Astrocyte (in vitro differentiated cells and primary cell): Measurements from ENCODE around the gene PRXL2B. TPM values are rescaled to one million over a fixed set of nuclear protein-coding genes. Genes with fewer than 3 reads are reported as not detected.

ENCODE experiments used
- DNase-seq: peaks from one replicate; pipeline ENCODE4 v3.0.0-alpha.2; 2010; ENCODE audit warnings: low read depth
- FAIRE-seq: peaks from 2 replicates; lab custom pipeline; 2011; peaks lifted over from hg19 to GRCh38; lab: Jason Lieb, UNC
- H2AFZ ChIP-seq: 2 replicates; pipeline ENCODE4 v1.6.0; 2012; ENCODE audit warnings: low read depth, low read length, inconsistent platforms
- H3K27ac ChIP-seq: 2 replicates; pipeline ENCODE4 v1.5.1; 2011; ENCODE audit warnings: low read depth, low read length, inconsistent platforms
- H3K27me3 ChIP-seq: 2 replicates; pipeline ENCODE4 v1.6.0; 2011; ENCODE audit warnings: low read length, inconsistent platforms; ENCODE audit not compliant: insufficient read depth
- H3K36me3 ChIP-seq: 2 replicates; pipeline ENCODE4 v1.5.1; 2011; ENCODE audit warnings: low read length, inconsistent platforms; ENCODE audit not compliant: insufficient read depth
- H3K4me1 ChIP-seq: 2 replicates; pipeline ENCODE4 v1.5.1; 2011; ENCODE audit warnings: low read length, inconsistent platforms; ENCODE audit not compliant: insufficient read depth
- H3K4me2 ChIP-seq: 2 replicates; pipeline ENCODE4 v1.6.0; 2012; ENCODE audit warnings: low read length, inconsistent platforms
- H3K4me3 ChIP-seq: 2 replicates; pipeline ENCODE4 v1.5.1; 2011; ENCODE audit warnings: low read depth, mild to moderate bottlenecking, low read length, inconsistent platforms; ENCODE audit not compliant: insufficient read depth
- H3K79me2 ChIP-seq: 2 replicates; pipeline ENCODE4 v1.6.0; 2012; ENCODE audit warnings: mild to moderate bottlenecking, low read length, inconsistent platforms; ENCODE audit not compliant: insufficient read depth
- H3K9ac ChIP-seq: 2 replicates; pipeline ENCODE4 v1.6.0; 2012; ENCODE audit warnings: mild to moderate bottlenecking, low read length, inconsistent platforms
- H3K9me3 ChIP-seq: 2 replicates; pipeline ENCODE4 v1.5.1; 2012; ENCODE audit warnings: low read depth, mild to moderate bottlenecking, low read length, inconsistent platforms; ENCODE audit not compliant: insufficient read depth
- H4K20me1 ChIP-seq: 2 replicates; pipeline ENCODE4 v1.6.0; 2012; ENCODE audit warnings: low read length, inconsistent platforms; ENCODE audit not compliant: insufficient read depth
- H3K27ac Mint-ChIP-seq: one replicate; pipeline ENCODE4 v1.8.0; 2021; ENCODE audit warnings: mild to moderate bottlenecking, mixed read lengths; ENCODE audit not compliant: unreplicated experiment
- H3K27me3 Mint-ChIP-seq: one replicate; pipeline ENCODE4 v1.8.0; 2021; ENCODE audit warnings: low read depth, mixed read lengths; ENCODE audit not compliant: unreplicated experiment
- H3K36me3 Mint-ChIP-seq: one replicate; pipeline ENCODE4 v1.8.0; 2021; ENCODE audit warnings: low read depth, mixed read lengths; ENCODE audit not compliant: unreplicated experiment
- H3K4me1 Mint-ChIP-seq: one replicate; pipeline ENCODE4 v1.8.0; 2021; ENCODE audit warnings: low read depth, mixed read lengths; ENCODE audit not compliant: unreplicated experiment
- H3K4me3 Mint-ChIP-seq: one replicate; pipeline ENCODE4 v1.8.0; 2021; ENCODE audit warnings: mild to moderate bottlenecking, moderate library complexity, mixed read lengths; ENCODE audit not compliant: unreplicated experiment
- H3K9me3 Mint-ChIP-seq: one replicate; pipeline ENCODE4 v1.8.0; 2021; ENCODE audit warnings: mild to moderate bottlenecking, mixed read lengths; ENCODE audit not compliant: unreplicated experiment
- CTCF ChIP-seq: IDR thresholded peaks from 2 replicates; pipeline ENCODE4 v1.5.1; 2011; ENCODE audit warnings: low read depth, mild to moderate bottlenecking, inconsistent platforms, low read length, moderate library complexity; ENCODE audit not compliant: insufficient read depth
- EZH2 ChIP-seq: IDR thresholded peaks from 2 replicates; pipeline ENCODE4 v1.6.1; 2012; ENCODE audit warnings: mild to moderate bottlenecking, low read length, inconsistent platforms; ENCODE audit not compliant: insufficient read depth
- total RNA-seq: library from RNA; stranded (reverse); gene quantifications from 2 replicates; pipeline ENCODE4 v1.2.1, GENCODE V29; 2021

Gene PRXL2B
- total RNA-seq, 1 donor from 2014 or later = 19.2 TPM

- DNase-seq (no peak), FAIRE-seq (no peak)
- H3K27ac Mint-ChIP-seq = no peak overlapping the region
- Histone ChIP-seq H3K4me2 (no peak overlapping the region), H3K36me3 (no peaks in the 10 kb centered on the region), H3K9me3 (no peaks in the 10 kb centered on the region), H3K4me1 (no peaks in the 10 kb centered on the region), H4K20me1 (no peaks in the 10 kb centered on the region), H3K9ac (no peak overlapping the region), H3K4me3 (no peak overlapping the region), H2AFZ (no peak overlapping the region), H3K27me3 (no peaks in the 10 kb centered on the region), H3K27ac (no peak overlapping the region), H3K79me2 (no peaks in the 10 kb centered on the region)
- peaks cover under 1% of the 10 kb centered on the region for H3K36me3 Mint-ChIP-seq
- no peak overlapping the region for H3K4me3 Mint-ChIP-seq
- H3K4me1 Mint-ChIP-seq = no peaks in the 10 kb centered on the region
- no peak for TF ChIP-seq CTCF
- TF ChIP-seq EZH2 = no peak
- peaks cover 18% of the 10 kb centered on the region for H3K27me3 Mint-ChIP-seq
- H3K9me3 Mint-ChIP-seq = peaks cover 3% of the 10 kb centered on the region
Measured at GRCh38 chr1:2603521-2604155, 17.1 kb downstream of the PRXL2B start.

- H3K27me3 ChIP-seq = no peaks in the 10 kb centered on the region
- peaks cover 2% of the 10 kb centered on the region for H3K9me3 Mint-ChIP-seq
- H3K27ac ChIP-seq = no peak overlapping the region
- H4K20me1 ChIP-seq = no peaks in the 10 kb centered on the region
- TF ChIP-seq CTCF = no peak
- TF ChIP-seq EZH2 = no peak
- no peak overlapping the region for H3K9ac ChIP-seq
- no peak overlapping the region for H3K4me2 ChIP-seq
- no peak overlapping the region for H3K27ac Mint-ChIP-seq
- no peaks in the 10 kb centered on the region for H3K4me1 ChIP-seq
- no peaks in the 10 kb centered on the region for H3K36me3 Mint-ChIP-seq
- H3K4me3 ChIP-seq = no peak overlapping the region
- no peaks in the 10 kb centered on the region for H3K79me2 ChIP-seq
- H3K36me3 ChIP-seq = no peaks in the 10 kb centered on the region
- peaks cover 18% of the 10 kb centered on the region for H3K27me3 Mint-ChIP-seq
- FAIRE-seq = no peak
- H2AFZ ChIP-seq = no peak overlapping the region
- H3K4me1 Mint-ChIP-seq = no peaks in the 10 kb centered on the region
- no peak overlapping the region for H3K4me3 Mint-ChIP-seq
- no peak for DNase-seq
- H3K9me3 ChIP-seq = no peaks in the 10 kb centered on the region
Measured at GRCh38 chr1:2604156-2604843, 17.7 kb downstream of the PRXL2B start.
